CD1c-positive myeloid dendritic cell (primary cell): ENCODE data around the gene IL17C.

Experiments
- DNase-seq: peaks from one replicate; pipeline ENCODE4 v3.0.0-alpha.2; 2016; ENCODE audit errors: extremely low spot score

The IL17C gene, protein sequence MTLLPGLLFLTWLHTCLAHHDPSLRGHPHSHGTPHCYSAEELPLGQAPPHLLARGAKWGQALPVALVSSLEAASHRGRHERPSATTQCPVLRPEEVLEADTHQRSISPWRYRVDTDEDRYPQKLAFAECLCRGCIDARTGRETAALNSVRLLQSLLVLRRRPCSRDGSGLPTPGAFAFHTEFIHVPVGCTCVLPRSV

DNA sequence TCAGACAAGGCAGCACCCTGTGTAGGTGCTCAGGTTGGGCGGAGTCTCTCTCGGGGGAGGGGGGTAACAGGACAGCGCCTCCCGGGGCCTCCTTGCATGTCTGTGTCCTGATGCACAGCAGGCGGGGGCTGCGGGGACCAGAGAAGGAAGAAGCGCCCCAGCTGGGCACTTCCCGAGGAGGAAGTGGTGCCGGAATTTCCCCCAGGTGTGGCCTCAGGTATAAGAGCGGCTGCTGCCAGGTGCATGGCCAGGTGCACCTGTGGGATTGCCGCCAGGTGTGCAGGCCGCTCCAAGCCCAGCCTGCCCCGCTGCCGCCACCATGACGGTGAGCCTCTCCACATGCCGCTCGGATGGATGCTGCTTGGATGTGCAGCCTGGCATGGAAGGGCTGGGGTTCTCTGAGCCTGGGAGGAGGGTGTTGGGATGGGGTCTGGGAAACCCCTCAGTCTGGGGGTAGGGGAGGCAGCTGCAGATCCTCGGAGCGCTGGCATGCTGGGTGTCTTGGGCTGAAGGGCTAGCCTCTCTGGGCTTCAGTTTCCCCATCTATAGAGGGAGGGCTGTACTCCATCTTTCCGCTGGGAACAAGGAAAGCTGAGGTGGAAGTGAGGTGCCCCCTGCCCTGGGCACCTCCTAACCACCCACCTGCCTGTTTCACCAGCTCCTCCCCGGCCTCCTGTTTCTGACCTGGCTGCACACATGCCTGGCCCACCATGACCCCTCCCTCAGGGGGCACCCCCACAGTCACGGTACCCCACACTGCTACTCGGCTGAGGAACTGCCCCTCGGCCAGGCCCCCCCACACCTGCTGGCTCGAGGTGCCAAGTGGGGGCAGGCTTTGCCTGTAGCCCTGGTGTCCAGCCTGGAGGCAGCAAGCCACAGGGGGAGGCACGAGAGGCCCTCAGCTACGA is at the start of gene IL17C:
Gene IL17C (plus strand): TSS at position 250 of the 908 bp plus-strand sequence. CDS start 70 bp downstream, at position 320.
- no peak for DNase-seq

DNA sequence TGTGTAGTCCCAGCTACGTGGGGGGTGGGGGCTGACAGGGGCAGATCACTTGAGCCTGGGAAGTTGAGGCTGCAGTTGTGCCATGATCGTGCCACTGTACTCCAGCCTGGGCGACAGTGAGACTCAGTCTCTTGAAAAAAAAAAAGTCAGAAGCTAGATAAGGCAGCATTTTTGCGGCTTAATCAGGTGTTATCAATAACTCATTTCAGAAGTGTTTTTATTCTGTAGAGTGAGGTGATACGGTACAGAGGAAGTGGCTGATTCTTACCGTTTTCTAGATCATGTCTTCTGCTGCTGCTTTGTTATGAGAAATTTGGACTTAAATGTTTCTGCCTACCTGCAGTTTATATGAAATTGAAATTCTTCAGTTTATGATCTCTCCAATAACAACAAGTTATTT is 49.6 kb upstream of the IL17C start:
- no peak for DNase-seq

DNA sequence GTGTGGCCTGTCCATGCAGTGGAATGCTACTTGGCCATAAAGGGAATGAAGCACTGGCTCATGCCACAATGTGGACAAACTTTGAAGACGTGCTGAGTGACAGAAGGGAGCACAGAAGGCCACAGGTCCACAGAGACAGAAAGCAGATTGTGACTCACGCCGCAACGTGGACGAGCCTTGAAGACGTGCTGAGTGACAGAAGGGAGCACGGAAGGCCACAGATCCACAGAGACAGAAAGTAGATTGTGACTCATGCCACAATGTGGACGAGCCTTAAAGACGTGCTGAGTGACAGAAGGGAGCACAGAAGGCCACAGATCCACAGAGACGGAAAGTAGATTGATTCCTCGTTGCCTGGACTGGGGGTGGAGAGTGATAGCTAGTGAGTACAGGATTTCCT is 48.9 kb upstream of the IL17C start:
- no peak for DNase-seq

DNA sequence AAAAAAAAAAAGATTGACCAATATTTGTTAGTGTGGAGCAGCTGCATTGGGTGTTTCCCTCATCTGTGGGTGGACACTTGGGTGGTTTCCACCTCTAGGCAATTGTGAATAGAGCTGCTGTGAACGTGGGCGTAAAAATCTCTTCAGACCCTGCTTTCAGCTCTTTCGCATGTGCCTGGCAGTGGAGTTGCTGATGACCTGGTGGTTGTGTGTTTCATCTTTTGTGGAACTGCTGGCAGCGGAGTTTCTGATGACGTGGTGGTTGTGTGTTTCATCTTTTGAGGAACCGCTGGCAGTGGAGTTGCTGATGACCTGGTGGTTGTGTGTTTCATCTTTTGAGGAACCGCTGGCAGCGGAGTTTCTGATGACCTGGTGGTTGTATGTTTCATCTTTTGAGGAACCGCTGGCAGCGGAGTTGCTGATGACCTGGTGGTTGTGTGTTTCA is 46.8 kb upstream of the IL17C start:
- peak; percentile 96 for DNase-seq

DNA sequence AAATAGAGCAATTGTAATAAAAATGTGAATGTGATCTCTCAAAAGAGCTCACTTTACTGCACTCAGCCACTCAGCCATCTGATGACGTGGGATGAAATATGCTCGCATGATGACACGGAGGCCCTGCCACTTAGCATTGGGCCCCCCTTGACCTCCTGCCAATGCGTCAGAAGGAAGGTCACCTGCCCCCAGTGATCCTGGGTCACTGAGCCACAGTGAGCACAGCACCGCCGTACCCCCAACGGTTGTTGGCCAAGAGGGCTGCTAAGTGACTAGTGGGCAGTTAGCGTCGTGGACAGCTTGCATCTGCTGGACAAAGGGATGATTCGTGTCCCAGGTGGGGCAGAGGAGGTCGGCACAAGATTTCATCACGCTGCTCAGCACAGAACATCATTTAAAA is 45.3 kb upstream of the IL17C start:
- no peak for DNase-seq

DNA sequence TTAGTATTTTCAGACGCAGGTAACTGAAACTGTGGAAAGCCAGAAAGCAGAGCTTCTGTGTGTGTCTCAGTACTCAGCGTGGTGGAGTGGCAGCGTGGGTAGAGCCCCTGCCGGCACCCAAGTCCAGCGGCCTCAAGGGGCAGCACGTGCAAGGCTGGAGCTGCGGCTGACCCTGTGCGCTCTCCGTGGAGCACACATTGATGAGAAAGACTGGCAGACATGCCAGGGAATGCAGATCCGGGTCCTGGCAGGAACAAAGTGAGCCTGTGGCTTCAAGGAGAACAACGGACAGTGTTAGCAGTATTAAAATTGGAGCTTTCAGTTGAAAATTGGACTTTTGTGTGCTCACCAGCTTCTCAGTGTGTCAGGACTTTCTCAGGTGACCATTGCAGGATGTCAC is 44.9 kb upstream of the IL17C start:
- DNase-seq: no peak

DNA sequence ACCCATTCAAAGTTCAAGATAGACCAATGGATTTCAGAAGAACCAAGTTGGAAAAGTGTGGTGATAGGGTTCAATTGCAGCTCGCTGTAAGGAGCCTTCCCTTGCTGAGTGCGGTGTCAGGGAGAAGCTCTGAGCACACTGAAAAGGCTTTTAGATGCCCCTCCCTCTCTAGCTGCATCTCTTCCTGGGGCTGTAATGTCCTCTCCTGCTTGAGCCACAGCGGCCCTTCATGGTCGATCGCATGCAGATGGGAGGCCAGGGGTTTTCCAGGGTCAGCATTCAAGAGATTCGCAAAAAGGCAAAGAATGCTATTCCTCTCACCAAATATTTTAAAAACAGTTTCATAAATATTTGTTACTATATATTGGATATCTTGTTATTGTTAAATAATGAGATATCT is 44.5 kb upstream of the IL17C start:
- no peak for DNase-seq

DNA sequence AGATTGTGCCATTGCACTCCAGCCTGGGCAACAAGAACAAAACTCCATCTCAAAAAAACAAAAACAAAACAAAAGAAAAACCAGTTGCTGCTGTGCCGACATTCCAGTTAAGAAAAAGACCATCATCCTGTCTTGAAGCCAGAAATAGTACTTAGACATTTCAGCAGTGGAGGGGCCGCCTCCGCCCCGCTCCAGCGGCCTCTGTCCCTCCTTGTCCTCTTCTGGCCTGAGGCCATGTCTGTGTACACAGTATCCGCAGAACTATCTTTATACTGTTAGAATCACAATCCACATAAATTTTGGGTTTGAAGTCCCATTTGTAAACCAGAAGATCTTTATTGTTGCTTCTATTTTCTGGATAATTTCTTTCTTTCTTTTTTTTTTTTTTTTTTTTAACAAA is 43.3 kb upstream of the IL17C start:
- DNase-seq: no peak

DNA sequence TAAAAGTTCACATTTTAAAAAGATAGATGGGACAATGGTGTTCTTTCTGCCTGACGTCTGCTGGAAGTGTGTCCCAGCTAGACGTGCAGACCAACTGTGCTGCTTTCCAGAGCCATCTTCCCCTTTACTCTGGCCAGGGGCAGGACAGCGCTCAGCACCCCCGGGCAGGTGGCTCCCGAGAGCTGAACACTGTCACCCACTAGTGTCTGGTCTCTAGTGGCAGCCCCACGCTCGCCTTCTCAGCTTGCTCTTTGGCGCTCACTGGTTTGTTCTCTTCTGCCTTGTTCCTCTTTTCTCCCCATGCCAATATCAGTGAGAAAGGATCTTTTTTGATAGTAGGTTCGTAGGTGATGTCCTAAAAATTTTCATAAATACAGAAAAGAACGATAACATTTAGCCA is 42.5 kb upstream of the IL17C start:
- DNase-seq: no peak

DNA sequence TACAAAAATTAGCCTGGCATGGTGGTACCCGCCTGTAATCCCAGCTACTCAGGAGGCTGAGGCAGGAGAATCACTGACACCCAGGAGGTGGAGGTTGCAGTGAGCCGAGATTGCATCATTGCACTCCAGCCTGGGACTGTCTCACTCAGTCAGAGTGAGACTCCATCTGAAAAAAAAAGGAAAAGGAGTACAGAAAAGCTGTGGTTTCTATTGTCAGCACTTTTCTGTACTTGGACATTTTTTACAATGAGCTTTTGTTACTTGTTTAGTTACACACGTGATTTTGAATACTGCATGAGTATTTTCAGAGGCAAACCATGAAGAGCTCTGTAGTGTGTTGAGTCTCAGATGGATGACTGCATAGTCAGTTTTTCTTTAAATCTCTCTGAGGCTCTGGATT is 41.9 kb upstream of the IL17C start:
- DNase-seq: peak; percentile 40

DNA sequence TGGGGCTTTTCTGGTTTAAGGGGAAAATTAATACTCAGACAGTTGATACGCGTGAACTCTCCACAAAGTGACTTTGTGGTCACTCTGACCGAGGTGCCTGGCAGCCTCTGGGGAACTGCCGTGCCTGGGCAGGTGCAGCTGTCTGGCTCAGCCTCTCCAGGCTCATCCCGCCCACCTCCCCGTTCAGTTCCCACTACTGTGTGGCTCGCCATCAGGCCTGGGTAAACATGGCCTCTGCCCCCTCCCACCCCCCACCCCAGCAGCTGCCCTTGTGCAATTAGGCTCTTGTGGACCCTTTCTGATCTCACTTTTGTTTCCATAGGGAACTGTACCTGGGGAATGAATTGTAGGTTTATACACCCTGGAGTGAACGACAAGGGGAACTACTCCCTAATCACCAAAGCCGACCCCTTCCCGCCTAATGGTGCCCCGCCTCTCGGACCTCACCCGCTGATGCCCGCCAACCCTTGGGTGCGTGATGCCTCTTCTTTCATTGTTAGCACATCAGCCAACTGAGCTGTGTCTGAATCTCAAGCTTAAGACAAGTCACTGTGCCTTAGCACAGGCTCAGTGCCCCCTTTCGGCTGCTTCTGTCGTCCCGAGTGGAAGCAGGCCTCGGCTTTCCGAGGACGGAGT is 40.4 kb upstream of the IL17C start:
- no peak for DNase-seq

DNA sequence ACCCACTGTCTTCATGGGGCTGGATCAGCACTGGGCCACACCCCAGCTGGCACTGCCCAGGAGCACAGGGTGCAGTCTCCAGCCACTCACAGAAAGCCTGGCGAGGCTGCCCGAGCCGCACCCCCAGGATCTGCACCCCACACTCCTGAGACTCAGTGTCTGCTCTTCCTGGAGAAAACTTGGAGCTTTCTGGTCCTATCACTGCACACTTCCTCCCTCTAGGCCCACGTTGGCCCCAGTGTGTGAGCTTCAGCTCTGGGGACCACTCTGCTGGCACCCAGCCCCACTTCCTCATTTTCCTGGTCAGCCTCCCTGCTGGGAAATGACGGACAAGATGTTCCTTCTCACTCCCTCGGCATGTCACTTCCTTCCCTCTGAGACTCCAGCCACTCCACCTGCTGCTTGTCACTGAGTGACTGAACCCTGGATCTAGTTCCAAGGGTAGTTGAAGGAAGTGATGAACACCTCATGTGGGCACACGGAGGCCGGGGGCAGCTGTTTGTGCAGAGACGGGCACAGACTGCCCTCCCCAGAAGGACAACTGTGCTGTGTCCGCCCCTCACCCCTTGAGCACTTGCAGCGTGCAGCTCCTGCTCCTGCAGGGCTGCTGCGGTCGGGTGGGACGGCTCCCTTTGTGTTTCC is 39.2 kb upstream of the IL17C start:
- DNase-seq: peak; percentile 91

DNA sequence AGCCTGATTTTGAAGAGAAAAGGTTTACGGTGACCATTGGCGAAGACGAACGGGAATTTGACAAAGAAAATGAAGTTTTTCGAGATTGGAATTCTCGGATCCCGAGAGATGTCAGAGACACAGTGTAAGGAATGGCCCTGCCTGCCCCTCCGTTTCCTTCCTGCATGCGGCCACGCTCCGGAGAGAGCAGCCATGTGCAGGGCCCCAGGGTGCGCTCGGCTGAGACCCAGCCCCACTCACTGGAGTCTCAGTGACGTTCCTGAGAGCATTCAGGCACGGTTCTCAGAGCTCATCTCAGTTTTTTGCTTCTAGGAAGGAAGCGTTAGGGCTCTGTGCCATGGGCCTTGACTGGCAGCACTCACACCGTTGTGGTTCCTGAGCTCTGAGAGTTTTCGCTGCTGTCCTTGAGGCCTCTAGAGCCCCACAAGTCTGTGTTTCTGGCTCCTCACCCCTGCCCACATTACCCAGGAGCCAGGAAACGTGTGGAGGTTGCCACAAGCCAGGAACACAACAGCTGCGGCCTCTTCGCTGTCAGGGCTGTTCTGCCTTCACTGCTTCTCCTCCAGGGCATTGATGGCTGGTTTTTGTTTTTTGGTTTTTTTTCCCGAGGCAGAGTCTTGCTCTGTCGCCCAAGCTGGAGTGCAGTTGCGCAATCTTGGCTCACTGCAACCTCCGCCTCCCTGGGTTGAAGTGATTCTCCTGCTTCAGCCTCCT is 38.4 kb upstream of the IL17C start:
- no peak for DNase-seq

DNA sequence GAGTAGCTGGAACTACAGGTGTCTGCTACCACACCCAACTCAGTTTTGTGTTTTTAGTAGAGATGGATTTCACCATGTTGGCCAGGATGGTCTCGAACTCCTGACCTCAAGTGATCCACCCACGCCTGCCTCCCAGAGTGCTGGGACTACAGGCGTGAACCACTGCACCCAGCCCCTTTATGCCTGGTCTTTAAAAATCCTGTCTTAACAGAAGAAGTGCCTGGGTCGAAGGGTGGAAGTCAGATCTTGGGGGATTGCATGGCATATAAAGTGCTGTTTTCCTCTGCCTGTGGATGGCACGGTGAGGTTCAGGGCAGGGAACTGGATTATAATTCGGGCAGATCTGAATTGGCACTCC is 37.9 kb upstream of the IL17C start:
- DNase-seq: no peak

DNA sequence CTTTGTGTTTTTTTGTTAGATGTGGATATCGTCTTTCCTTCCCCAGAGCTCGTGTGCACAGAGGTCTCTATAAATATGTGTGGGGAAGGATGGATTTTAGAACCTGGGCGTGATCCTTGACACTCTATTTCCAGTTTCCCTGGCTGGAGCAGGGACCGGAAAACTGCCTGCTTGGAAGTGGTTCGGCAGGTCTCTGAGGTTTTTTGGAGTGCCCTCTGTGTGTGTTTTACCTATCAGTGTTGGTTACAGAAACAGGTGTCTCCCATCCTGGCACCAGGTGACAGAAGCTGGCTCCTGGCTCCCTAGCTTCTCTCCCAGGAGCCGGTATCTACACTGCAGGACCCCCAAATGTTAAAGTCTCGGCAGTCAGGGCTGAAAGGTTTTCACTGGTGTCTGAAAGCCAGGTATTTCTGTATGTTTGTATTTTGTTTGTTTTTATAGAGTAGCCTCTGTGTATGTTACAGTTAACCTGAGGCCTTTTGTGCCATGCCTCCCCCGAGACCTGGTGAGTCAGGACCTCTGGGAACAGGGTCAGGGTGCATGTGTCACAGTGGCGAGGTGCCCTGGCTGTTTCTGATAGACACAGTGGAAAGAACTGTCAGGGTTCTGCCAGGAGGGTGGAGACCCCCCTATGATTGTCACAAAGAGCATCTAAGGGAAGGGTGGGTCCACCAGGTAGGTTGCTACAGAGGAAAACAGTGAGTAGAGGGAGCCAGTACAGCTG is 36.9 kb upstream of the IL17C start:
- DNase-seq: no peak

DNA sequence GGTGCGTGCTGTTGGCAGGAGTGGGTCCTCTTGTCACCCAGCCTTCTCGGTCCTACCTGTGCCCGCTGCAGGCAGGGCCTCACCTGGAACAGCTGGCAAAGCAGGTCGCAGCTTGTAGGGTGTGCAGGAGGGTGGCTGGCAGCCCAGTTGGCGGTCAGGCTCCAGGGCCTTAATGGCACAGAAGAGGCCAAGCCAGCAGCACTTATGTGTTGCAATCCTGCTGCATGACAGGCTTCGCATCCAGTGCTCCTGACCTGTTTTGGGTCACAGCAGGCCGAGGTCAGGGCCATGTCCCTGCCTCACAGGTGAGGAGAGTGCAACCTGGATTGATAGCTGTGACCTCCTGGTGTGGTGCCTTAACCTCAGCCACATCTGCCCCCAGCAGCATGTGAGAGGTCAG is 36.3 kb upstream of the IL17C start:
- no peak for DNase-seq

DNA sequence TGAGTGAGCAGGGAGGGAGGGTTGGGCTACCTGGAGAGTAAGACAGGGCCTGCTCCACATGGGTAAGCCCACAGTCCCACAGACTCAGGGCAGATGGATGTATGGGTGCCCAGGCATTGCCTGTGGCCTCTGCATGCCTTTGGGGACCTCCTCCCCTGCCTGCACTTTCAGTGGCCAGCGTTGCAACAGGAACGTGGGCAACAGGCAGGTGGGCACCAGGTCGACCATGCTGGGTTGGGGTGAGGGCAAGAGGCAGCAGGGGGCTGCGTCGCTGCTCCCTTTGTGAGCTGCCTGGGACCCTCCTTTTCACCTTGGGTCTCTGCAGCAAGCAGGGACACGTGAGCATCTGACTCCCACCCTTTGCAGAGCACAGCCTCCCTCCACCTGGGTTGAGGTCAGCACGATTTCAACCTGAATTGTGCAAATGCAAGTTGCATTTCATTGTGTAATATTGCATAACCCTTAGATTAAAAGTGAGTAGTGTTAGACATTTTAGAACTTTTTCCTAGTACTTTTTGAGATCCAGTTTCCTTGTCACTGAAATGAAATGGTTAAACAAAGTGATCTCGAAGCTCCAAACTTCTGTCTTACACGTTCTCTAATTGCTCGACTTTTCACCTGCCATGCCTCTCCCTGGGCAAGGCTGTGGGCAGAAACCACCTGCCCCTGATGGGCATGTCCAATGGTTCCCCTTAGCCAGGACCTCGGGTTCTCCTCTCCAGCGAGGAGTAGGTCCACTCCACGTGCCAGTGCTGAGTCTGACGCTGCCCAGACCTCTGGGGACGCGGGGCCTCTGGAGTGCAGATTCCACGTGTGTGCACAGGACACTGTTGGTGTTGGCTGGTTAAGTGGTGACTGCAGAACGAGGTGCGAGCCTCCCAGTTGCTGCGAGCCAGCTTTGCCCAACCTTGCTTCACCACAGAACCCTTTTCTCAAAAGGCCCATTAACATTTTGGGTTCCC is 32.9 kb upstream of the IL17C start:
- no peak for DNase-seq

DNA sequence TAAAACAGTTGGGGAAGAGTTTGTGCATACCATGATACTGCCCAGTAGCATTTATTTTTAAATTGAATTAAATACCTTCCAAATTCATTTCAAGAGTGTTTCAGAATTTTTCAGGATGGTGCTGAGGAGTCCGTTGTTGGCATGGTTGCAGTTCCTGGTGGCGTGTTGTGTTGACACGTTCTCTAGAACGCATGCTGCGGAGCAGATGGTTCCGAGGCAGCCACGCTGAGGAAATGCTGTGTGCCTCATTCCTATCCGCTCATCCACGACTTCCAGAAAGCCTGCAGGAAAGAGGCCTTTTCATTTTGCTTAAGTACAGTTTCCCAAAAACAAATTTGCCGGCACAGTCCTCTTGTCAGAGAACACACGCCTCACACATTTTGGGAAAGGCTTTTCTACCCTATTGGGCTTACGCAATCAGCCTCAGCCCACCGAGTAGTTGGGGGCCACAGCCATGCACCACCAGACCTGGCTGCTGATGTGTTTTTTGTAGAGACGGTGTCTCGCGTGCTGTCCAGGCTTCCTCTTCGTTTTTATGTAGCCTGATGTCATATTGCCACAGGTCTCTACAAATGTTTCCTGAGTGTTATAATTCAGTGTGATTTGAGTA is 32.1 kb upstream of the IL17C start:
- no peak for DNase-seq

DNA sequence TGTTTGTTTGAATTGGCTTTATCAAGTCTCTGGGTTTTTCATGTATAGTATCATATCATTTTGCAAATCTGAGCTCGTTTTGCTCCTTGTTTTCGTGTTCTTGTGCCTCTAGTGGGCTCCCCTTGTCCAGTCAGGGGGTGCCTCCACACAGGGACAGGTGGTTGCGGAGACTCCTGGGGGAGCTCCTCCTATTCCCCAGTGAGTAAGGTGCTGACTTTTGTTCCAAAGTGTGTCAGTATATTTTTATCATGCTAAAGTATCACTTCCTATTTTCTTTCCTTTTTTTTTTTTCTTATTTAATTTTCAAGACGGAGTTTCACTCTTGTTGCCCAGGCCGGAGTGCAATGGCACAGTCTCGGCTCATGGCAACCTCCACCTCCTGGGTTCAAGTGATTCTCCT is 30.3 kb upstream of the IL17C start:
- no peak for DNase-seq
